ENCODE results near the gene CD101. TPM values are rescaled to one million over a fixed set of nuclear protein-coding genes. Genes with fewer than 3 reads are reported as not detected.
A peak's percentile ranks its signal among the peaks of the same experiment; 100 is the strongest.

Gene CD101
- total RNA-seq, 4 donors from 2014 or later: 0.42 to 3.4 (median 2.2) TPM

DNA sequence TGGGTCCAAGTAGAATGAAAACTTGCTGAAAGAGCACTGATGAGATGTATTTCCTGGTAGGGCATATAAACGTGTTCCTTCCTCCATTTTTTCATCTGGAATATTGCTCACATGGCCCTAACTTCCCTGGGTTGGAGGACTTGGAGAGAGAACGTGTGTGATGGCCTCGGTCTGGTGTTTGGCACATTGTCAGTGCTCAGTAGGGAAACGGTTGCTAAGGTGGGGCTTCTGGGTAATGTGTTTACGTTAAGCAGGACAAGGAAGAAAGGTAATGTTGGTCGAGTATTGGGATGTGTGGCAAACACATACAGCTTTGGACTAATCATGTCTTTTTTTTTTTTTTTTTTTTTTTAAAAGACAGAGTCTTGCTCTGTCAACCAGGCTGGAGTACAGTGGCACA is 64.8 kb downstream of the CD101 start:
- Histone ChIP-seq H3K4me1 (peaks cover 0 to 8% (median under 1%) of the 10 kb centered on the region in 3 donors), H3K4me3 (no peak overlapping the region), H3K27ac (no peak overlapping the region), H3K36me3 (peaks cover 0 to 29% (median 0%) of the 10 kb centered on the region in 3 donors), H3K9me3 (no peaks in the 10 kb centered on the region), H3K27me3 (no peaks in the 10 kb centered on the region)
- WGBS, 2 donors: 73 to 76% methylated on average over 6 of the region's 6 CpGs
- DNase-seq: no peak
- TF ChIP-seq POLR2A (IDR thresholded peaks at IDR 0.05): no peak
- intact Hi-C loops (cut with DNase I): loop anchor here (10.0 kb wide), 1 partner anchor 58 kb away; the partner anchor contains the start of gene TRIM45

DNA sequence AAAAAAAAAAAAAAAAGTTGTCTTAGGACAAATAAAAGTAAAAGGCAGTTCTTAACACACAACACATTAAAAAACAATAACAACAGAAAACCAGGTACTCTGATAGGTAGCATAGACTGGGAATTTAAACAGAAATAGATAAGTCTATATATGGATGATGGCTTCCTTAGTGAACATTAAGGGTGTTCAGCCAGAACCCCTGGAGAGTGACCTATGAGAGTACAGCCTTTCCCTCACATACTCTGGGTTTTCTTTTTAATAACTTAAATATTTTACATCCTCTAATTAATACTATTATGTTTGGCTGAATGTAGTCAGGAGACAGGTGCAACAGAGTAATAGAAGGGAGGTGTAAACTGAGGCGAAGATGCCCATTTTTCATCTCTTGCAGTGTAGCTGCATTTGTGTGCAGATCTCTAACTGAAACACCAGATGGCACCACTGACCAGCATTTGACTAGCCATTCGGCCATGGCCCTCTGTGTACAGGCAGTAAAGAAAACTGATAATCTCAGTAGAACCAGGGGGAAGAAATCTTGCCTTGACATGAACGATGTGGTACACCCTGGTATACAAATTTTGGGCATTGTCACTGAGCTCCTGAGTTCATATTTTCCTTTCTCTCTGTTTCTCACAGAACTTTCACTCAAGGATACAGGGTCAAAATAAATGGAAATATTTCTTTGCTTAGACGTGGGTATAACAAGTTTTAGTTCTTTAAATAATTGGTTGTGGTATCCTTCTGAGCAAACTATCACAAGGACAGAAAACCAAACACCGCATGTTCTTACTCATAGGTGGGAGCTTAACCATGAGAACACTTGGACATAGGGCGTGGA is 66.2 kb downstream of the CD101 start:
- peaks cover 0 to 25% (median 0%) of the 10 kb centered on the region in 3 donors for H3K36me3 ChIP-seq
- no peak for DNase-seq
- no peaks in the 10 kb centered on the region for H3K4me1 ChIP-seq
- H3K27me3 ChIP-seq: no peaks in the 10 kb centered on the region
- no peak overlapping the region for H3K27ac ChIP-seq
- 62 to 69% methylated on average over 6 of the region's 6 CpGs for WGBS, 2 donors
- H3K4me3 ChIP-seq: no peak overlapping the region
- H3K9me3 ChIP-seq: no peaks in the 10 kb centered on the region
- TF ChIP-seq POLR2A (IDR thresholded peaks at IDR 0.05) (no peak), CTCF (IDR thresholded peaks at IDR 0.05) (peak; percentile 60 to 81 (median 73))
- intact Hi-C loops (cut with DNase I): loop anchor here (10.0 kb wide), 1 partner anchor 57 kb away; the partner anchor contains the start of gene TRIM45

GRCh38 chr1:117068580-117068979 is 67.0 kb downstream of the CD101 start:
- intact Hi-C loops (cut with DNase I): loop anchor here (10.0 kb wide), 1 partner anchor 56 kb away; the partner anchor contains the start of gene TRIM45
- H3K9me3 ChIP-seq: no peaks in the 10 kb centered on the region
- 89 to 95% methylated on average over 5 of the region's 5 CpGs for WGBS, 2 donors

DNA sequence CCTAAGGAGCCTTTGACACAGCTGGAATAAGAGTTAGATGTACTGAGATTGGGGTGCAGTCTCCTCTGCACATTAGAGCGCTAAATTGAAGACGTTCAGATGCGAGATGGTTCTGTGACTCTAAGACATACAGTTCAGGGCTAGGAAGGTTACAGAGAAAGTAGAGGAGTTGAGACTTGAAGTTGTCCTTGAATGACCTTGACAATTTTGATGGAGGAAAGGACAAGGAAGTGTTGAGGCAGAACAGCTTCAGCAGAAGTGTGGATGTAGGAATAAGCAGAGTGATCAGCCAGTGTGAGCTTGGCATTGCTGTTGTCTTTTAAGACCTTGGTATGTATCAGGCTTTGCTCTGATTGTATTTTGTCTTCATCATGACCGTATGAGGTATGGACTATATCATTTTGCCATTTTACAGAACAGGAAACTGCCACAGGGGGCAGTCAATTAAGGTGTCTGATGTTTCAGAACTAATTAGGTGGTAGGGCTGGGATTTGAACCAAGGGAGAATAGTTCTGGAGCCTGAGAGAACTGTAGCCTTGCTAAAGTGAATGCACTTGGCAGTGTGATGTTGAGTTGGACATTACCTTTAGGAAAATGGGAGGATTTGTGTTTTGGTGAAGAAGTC is 67.8 kb downstream of the CD101 start:
- H3K9me3 ChIP-seq: no peaks in the 10 kb centered on the region
- no peak overlapping the region for H3K4me3 ChIP-seq
- TF ChIP-seq POLR2A (IDR thresholded peaks at IDR 0.05) (no peak), CTCF (IDR thresholded peaks at IDR 0.05) (no peak)
- H3K36me3 ChIP-seq: peaks cover 0 to 24% (median 0%) of the 10 kb centered on the region in 3 donors
- no peak overlapping the region for H3K27ac ChIP-seq
- no peaks in the 10 kb centered on the region for H3K27me3 ChIP-seq
- no peak for DNase-seq
- no peaks in the 10 kb centered on the region for H3K4me1 ChIP-seq
- WGBS, 2 donors: 76 to 78% methylated on average over 4 of the region's 4 CpGs
- intact Hi-C loops (cut with DNase I): loop anchor here (10.0 kb wide), 1 partner anchor 55 kb away; the partner anchor contains the start of gene TRIM45

More at GRCh38 chr1:117068580-117068979, 67.0 kb downstream of the CD101 start:
- no peak overlapping the region for H3K4me3 ChIP-seq
- TF ChIP-seq POLR2A (IDR thresholded peaks at IDR 0.05) (no peak), CTCF (IDR thresholded peaks at IDR 0.05) (no peak)
- peaks cover 0 to 22% (median 0%) of the 10 kb centered on the region in 3 donors for H3K36me3 ChIP-seq
- H3K27me3 ChIP-seq: no peaks in the 10 kb centered on the region
- DNase-seq: no peak
- no peaks in the 10 kb centered on the region for H3K4me1 ChIP-seq
- H3K27ac ChIP-seq: no peak overlapping the region

DNA sequence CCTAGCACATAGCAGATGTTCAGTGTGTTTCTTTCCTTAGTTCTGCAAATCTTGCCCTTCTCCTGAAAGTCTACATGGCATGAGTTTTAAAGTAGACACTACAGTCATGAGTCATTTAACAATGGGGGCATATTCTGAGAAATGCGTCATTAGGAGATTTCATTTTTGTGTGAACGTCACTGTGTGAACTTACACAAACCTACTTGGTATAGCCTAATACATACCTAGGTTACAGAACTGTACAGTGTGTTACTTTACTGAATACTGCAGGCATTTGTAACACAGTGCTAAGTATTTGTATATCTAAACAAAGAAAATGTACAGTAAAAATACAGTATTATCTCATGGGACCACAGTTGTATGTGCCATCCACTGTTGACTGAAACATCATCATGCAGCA is 68.6 kb downstream of the CD101 start:
- Histone ChIP-seq H3K4me1 (no peaks in the 10 kb centered on the region), H3K4me3 (no peak overlapping the region), H3K36me3 (peaks cover 0 to 30% (median under 1%) of the 10 kb centered on the region in 3 donors), H3K27ac (no peak overlapping the region), H3K27me3 (no peaks in the 10 kb centered on the region), H3K9me3 (no peaks in the 10 kb centered on the region)
- WGBS, 2 donors: 66 to 75% methylated on average over 2 of the region's 2 CpGs
- TF ChIP-seq CTCF (IDR thresholded peaks at IDR 0.05) (no peak), POLR2A (IDR thresholded peaks at IDR 0.05) (no peak)
- intact Hi-C loops (cut with DNase I): no loop called here
- DNase-seq: no peak

Measured in esophagus squamous epithelium (tissue), 5 donors.